AG20443 (cell line): ENCODE measurements around the gene ALAS1.

Source experiments
- DNase-seq: peaks from one replicate; pipeline ENCODE4 v3.0.0; 2012; ENCODE audit warnings: low spot score, mixed read lengths

The ALAS1 gene

DNA sequence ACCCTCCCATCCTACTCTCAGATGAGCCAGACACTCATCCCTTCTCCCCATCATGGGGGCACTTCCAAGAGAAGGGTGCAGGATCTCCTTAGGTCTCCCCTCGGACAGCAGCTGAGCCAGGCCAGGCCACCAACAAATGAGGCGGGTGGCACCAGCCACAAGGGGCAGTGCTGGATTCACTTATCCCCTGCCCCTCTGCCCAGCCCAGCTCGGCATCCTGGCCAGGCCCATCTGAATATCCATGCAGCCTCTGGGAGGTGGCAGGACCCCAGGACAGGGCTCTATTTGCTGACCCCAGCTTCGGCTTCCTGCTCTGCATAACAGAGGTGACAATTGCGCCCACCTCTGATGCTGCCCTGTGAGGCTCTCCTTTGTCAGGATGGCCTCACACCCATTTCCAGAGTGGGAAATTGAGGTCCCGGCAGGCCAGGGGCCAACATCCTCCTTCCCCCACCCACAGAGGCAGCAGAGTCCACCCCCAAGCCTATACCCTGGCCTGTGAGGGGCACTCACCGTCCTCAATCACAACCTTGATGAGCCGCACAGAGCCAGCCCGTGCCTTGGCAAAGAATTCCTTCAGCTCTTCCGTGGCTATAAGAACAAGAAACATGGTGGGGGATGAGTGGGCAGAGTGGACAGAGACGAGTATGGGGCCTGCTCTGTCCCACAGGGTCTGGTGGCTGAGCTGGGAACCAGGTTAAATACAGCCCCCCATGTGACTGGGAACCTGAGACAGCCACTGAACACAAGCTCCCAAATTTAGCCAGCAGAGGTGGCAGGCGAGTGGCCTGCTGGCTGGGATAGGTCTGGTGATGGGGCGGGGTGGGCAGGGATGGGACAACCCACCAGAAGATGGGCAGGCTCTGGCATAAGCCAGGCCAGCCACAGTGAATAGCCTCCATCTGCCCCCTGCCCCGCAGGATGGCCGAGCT lies 36.8 kb downstream of the ALAS1 start:
- no peak for DNase-seq

DNA sequence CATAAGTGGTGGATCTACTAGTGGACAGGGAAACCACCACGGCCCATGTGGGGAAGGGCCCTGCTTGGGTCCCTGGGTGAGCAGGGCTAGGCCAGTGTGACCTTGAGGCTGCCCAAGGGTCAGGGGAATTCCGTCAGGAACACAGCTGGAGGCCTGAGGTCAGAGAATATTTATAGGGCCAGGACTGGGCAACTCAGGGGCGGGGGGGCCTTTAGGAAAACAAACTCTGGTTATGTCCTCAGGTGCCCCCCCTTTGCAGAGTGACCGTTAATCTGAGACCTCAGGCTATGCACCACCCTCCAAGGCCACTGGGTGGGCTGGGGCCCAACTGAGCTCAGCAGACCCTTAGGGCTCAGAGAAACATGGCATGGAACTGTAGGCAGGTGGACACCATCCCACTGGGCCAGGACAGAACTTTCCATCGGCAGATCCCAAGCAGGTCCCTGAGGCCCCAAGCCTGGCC lies 38.5 kb downstream of the ALAS1 start:
- no peak for DNase-seq

DNA sequence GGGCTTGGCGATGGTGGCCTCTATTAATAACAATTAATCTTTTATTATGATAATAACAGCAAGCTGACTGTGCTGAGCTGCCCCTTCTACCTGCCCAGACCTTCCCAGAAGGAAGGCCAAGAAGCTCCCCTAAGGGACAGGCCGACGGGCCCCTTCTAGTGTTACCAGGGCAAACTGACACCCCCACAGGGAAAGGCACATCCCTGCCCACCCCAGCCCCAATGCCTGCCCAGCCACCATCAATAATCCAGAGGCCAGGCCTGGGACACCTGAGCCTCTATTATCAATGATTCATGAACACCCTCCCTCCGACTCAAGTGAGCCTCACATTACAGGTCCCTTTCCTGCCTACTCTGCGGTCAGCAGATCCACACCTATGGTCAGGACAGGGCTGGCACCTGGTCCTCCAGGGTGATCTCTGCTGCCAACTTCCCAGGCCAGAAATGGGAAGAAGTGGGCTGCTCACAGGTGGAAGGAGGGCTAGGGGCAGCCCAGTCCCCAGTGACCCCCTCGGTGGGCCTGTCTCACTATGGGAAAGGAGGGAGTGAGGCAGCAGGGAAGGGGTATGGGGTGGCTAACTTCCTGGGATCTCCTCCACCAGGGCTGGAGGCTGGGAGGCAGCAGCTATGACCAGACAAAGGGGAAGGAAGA lies 39.2 kb downstream of the ALAS1 start:
- no peak for DNase-seq

- DNase-seq: peak; percentile 97
These were observed 39.8 kb downstream of the ALAS1 start for GRCh38 chr3:52237657-52238172.

GRCh38 chr3:52238193-52238760 lies 40.3 kb downstream of the ALAS1 start:
- no peak for DNase-seq

DNA sequence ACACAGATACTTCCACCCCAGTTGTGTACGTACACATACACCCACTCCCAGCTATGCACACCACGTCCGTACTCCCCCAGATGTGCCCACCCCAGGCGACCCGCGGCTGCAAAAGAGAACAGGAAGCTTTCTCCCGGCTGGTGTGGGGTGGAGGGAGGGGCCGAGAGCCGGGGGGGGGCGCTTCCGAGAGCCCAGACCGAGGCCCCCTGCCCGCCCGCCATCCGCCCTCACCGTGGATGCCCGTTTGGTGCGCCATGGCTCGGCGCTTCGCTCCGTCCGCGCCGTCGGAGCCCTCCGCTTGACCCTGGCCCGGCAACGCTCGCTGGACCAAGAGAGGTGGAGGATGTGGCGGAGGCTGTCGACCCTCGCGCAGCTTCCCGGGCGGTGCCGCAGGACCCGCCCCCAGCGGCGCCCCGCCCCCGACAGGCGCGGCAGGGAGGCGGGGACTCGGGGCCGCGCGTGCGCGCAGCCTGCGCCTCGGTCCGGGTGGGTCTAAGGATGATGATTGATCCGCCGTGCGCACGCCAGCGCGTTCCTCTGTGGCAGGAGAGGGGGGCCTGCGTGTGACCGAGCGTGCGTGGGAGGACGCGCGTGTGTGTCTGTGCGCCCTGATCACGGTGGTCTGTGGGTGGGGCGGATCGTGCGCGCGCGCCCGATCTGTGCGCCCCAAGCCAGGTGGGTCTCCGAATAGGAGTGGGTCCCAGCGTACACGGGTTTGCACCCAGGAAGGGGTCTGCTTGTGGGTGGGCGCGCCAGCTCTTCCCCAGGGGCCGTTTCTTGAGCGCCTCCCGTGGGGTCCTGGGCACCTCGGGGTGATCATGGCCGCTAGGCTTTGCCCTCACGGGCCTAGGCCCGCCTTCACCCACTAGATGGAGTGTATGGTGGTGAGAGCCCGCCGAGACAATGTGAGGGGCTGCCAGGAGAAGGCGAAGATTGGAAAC lies 41.1 kb downstream of the ALAS1 start, which contains the start of gene TWF2:
Gene TWF2 (minus strand): TSS at position 398 of the 941 bp plus-strand sequence. CDS start 142 bp downstream, at position 256.
- peak; percentile 98 for DNase-seq

DNA sequence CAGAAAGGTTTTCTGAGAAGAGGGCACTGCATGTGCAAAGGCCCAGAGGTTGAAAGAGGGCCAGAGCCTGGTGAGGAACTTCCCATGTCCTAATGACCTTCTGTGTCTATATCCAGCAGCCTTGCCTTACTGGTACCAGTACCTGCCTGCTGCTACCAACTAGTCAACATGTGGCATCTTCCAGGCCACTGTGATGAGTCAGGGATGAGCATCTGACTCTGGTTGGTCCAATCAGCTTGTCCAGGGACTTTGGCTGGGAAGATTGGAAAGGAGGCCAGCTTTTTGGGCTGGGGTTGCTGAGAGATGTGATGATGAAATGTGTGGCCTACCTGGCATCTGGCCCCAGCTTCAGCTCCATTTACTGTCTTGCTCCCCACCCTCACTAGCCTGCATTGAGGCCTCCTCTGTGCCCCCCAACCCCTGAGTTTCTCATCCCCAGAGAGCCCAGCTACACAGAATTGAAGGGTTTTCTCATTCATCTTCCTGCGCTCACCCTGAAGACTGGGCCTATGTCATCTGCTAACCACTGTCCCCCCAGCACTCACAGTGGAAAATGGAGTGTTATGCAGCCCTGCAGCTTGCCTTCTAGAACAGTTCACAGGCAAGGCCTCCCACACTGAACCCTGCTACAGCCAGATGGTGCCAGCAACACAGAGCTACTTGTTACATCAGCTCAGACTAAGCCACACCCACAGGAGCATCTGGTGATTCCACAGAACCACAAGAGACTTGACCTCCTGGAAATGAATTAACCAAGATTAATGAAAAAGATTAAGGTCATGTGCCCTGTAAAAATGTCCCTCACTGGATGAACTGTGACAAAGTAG lies 42.3 kb downstream of the ALAS1 start:
- peak; percentile 88 for DNase-seq

- no peak for DNase-seq
These were observed 43.0 kb downstream of the ALAS1 start for GRCh38 chr3:52240886-52241370.

DNA sequence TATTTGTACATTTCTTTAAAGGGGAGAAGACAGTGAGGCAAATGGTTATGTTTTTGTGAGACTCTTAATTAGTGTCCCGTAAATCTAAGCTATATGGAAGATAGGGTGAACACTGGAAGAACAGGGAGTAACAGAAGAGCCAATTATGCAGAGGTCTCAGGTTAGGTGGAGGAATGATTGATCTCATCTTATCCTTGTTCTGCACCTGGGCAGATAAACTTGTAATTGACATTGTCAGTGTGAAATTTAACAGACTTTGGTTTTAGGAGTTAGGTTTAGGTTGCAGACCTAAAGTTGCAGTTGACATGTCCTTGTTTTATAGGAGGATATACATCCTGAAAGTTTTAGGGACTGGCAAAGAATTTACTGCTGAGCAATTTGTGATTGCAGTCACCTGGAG lies 44.1 kb downstream of the ALAS1 start:
- no peak for DNase-seq

GRCh38 chr3:52243791-52244628 lies 46.0 kb downstream of the ALAS1 start:
- no peak for DNase-seq

DNA sequence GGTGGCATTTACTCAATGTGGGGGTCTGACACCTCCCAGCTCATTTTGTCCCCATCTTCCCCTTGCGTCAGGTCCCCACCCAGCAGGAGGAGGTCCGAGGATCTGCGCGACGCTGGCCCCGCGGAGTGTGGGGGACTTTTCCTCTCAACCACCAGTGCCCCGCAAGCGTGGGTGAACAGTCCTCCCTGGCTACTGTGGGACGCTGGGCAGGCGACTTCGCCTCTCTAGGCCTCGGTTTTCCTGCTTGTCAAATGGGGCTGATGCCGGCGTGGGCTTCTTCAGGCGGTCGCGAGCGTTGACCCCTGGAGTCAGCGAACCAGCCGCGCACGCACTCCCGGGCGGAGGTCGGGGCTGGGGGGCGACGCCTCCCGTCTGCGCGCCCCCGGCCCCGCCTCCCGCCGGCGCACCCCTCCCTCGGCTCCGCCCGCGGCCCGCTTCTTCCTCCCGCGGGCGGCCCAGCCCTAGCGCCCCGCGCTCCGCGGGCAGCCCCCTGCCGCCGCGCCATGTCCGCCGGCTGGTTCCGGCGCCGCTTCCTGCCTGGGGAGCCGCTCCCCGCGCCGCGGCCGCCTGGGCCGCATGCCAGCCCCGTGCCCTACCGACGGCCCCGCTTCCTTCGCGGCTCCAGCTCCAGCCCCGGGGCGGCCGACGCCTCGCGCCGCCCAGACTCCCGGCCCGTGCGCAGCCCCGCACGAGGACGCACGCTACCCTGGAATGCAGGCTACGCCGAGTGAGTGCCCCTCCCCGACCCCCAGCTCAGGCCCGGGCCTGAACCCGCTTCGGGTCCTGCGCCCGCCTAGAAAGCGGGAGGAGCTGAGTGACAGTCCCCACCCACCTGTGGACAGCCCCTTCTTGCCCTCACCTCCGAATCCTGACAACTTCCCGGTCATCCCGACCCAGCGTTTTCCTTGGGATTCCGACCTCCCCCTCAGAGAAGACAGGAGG lies 47.6 kb downstream of the ALAS1 start, which contains the start of gene PPM1M:
Gene PPM1M (plus strand): TSS at position 438 of the 942 bp plus-strand sequence. CDS start 66 bp downstream, at position 504.
- DNase-seq: peak; percentile 86

DNA sequence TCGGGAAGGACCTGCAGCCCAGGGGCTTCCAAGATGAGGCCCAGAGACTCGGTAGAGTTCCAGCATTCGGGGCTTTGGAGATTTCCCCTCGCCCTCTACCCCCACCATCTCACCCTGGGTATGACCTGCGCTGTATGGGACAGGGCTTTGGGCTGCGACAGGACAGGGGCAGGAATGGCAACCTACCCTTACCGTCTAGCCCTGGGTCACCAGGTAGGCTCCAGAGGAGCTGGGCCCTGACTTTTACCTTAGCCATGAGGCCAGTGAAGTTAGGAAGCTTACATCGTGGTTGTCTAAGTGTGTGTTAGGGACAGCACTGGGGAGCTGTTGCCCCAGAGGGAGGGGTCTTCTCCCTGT lies 48.3 kb downstream of the ALAS1 start:
- DNase-seq: no peak

- DNase-seq: no peak
These were observed 48.9 kb downstream of the ALAS1 start for GRCh38 chr3:52246728-52247408.

DNA sequence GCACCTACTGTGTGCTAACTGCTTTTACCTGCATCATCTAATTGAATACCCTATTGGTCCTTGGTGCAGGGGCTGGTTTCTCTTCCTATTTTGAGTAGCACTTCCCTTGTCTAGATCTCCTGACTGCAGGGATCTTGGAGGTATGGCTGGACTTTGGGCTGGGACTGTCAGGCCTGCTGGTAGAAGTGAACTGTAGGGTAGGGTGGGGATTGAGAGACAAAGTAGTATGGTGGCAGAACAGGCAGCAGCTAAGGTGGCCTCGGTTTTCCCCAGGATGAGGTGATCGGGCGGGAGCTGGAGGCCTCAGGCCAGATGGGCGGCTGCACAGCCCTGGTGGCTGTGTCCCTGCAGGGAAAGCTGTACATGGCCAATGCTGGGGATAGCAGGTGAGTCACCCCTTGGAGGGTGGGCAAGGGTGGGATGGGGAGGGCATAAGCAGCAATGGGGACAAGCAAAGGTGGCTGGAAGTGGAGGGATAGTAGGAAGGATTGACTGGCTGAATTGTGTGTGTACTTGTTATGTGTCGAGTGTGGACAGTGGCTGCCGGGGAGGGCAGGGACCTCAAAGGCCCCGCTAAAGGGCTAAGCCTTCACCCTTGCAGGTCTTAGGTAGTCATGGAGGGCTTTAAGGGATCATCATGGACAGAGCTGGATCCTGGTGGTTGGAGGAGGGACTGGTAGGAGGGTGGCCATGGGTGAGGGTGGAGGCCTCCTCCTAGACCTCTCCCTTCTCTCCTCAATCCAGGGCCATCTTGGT lies 49.6 kb downstream of the ALAS1 start:
- no peak for DNase-seq

DNA sequence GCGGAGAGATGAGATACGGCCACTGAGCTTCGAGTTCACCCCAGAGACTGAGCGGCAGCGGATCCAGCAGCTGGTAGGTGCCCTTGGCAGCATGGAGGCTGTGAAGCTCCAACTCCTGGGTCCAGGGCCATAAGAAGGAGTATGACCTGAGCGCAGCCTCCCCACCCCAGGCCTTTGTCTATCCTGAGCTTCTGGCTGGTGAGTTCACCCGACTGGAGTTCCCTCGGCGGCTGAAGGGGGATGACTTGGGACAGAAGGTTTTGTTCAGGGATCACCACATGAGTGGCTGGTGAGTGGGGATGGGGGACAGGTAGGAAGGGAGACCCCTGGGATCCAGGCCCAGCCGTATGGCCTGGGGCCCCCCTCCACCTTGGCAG lies 50.2 kb downstream of the ALAS1 start:
- DNase-seq: no peak

DNA sequence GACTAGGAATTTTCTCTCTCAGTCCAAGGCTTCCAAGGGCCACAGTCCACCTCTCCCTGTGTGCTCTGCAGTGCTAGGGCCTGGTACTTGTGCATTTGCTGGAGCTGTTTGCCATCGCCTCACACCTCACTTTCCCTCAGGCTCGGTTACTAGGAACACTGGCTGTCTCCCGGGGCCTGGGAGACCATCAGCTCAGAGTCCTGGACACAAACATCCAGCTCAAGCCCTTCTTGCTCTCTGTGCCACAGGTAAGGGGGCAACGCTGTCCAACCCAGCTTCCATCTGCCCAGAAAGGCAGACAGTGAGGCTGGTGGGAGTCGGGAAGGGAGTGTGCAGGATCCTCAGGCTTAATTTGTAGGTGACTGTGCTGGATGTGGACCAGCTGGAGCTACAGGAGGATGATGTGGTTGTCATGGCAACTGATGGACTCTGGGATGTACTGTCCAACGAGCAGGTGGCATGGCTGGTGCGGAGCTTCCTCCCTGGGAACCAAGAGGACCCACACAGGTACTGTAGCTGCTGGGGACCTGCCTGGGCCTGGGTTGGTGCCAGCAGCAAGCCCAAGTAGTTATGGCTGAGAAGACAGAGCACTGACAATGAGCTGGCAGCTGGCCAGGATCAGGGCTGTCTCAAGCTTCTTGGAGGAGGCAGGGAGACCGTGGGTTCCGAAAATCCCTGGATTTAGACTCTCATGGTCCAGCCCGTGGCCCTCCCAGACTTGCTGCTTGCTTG lies 51.0 kb downstream of the ALAS1 start:
- DNase-seq: no peak
